ENCODE data around the gene TSPO. TPM values are rescaled to one million over a fixed set of nuclear protein-coding genes. Genes with fewer than 3 reads are reported as not detected.

TSPO gene
- total and polyA plus RNA-seq, 2 donors from 2014 or later, result 134 to 173 TPM

DNA sequence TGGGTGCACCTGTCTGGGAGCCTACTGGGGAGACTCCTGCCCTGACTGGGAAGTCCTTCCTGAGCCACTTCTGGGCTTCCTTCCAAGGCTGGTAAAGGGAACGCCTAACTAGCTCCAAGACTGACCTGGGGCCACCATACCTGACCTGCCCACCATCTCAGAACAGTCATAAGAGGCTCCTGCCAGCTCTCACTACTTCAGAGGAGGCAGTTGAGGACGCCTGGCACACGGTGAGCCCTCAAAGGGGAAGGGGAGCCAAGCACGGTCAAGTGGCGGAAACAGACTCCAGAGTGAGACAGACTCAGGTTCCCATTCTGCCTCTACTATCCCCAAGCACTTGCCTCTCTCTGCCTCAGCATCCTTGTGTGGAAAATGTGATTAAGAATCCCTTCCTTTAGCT lies 15.8 kb upstream of the TSPO start:
- DNase-seq (no peak), FAIRE-seq (no peak)
- peaks cover 5 to 47% (median 21%) of the 10 kb centered on the region in 3 donors for H3K36me3 ChIP-seq (ENCODE audit: control insufficient read depth in 2 of 3, insufficient read depth in 3 of 3, low read length in 3 of 3)
- no peaks in the 10 kb centered on the region for H3K9me3 ChIP-seq (ENCODE audit: control insufficient read depth in 2 of 3, insufficient read depth in 1 of 3, low read length in 3 of 3)
- no peak overlapping the region for H3K9ac ChIP-seq (ENCODE audit: low read length in 3 of 3)
- H3K27me3 ChIP-seq (ENCODE audit: control insufficient read depth, insufficient read depth, low read length), result no peaks in the 10 kb centered on the region
- intact Hi-C loops (cut with DNase I), result no loop called here
- H3K27ac ChIP-seq (ENCODE audit: low read depth in 2 of 2, low read length in 2 of 2), result no peak overlapping the region
- H3K4me1 ChIP-seq (ENCODE audit: control insufficient read depth in 2 of 3, insufficient read depth in 2 of 3, low read depth in 1 of 3, low read length in 3 of 3), result peaks cover 0 to 6% (median 4%) of the 10 kb centered on the region in 3 donors
- TF ChIP-seq CTCF (IDR thresholded peaks at IDR 0.05; ENCODE audit: borderline replicate concordance, extremely low read depth, insufficient read depth), result no peak
- H3K4me3 ChIP-seq (ENCODE audit: low read length in 3 of 3), result no peak overlapping the region

DNA sequence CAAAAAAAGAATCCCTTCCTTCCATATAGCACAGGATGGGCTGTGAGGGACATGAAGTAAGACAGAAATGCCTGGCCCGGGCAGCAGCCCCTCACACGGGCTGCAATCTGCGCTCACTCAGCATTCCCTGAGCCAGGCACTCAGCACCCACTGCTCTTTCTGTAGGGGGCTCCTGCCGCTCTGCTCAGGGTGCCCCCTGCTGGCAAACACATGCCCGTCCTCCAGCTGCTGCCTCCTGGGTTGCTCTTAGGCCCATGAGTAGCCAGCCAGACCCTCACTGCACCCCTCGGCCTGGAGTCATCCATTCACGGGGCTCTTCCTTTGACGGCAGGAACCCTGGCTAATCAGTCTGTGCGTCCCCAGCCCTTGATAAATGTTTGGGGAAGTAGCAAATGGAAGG lies 15.1 kb upstream of the TSPO start:
- intact Hi-C loops (cut with DNase I), result no loop called here
- no peak overlapping the region for H3K9ac ChIP-seq (ENCODE audit: low read length in 3 of 3)
- H3K9me3 ChIP-seq (ENCODE audit: control insufficient read depth in 2 of 3, insufficient read depth in 1 of 3, low read length in 3 of 3), result no peaks in the 10 kb centered on the region
- no peak overlapping the region for H3K4me3 ChIP-seq (ENCODE audit: low read length in 3 of 3)
- H3K27me3 ChIP-seq (ENCODE audit: control insufficient read depth, insufficient read depth, low read length), result no peaks in the 10 kb centered on the region
- peaks cover 8 to 51% (median 21%) of the 10 kb centered on the region in 3 donors for H3K36me3 ChIP-seq (ENCODE audit: control insufficient read depth in 2 of 3, insufficient read depth in 3 of 3, low read length in 3 of 3)
- FAIRE-seq (no peak), DNase-seq (peak in 2 of 5 donors; percentile 29 to 46)
- no peak overlapping the region for H3K27ac ChIP-seq (ENCODE audit: low read depth in 2 of 2, low read length in 2 of 2)
- peak; percentile 39 for TF ChIP-seq CTCF (IDR thresholded peaks at IDR 0.05; ENCODE audit: borderline replicate concordance, extremely low read depth, insufficient read depth)
- peaks cover 0 to 7% (median 6%) of the 10 kb centered on the region in 3 donors for H3K4me1 ChIP-seq (ENCODE audit: control insufficient read depth in 2 of 3, insufficient read depth in 2 of 3, low read depth in 1 of 3, low read length in 3 of 3)

GRCh38 chr22:43136801-43137200 lies 14.6 kb upstream of the TSPO start:
- Histone ChIP-seq H3K36me3 (ENCODE audit: control insufficient read depth in 2 of 3, insufficient read depth in 3 of 3, low read length in 3 of 3) (peaks cover 8 to 51% (median 21%) of the 10 kb centered on the region in 3 donors), H3K27ac (ENCODE audit: low read depth in 2 of 2, low read length in 2 of 2) (peak overlapping the region in 1 of 2 donors; percentile 34), H3K9me3 (ENCODE audit: control insufficient read depth in 2 of 3, insufficient read depth in 1 of 3, low read length in 3 of 3) (no peaks in the 10 kb centered on the region), H3K27me3 (ENCODE audit: control insufficient read depth, insufficient read depth, low read length) (no peaks in the 10 kb centered on the region), H3K4me1 (ENCODE audit: control insufficient read depth in 2 of 3, insufficient read depth in 2 of 3, low read depth in 1 of 3, low read length in 3 of 3) (peaks cover 0 to 9% (median 5%) of the 10 kb centered on the region in 3 donors), H3K9ac (ENCODE audit: low read length in 3 of 3) (no peak overlapping the region), H3K4me3 (ENCODE audit: low read length in 3 of 3) (no peak overlapping the region)
- no peak for TF ChIP-seq CTCF (IDR thresholded peaks at IDR 0.05; ENCODE audit: borderline replicate concordance, extremely low read depth, insufficient read depth)
- FAIRE-seq (no peak), DNase-seq (no peak)
- intact Hi-C loops (cut with DNase I), result no loop called here

Data from kidney (tissue), 14 donors.